Measurements from ENCODE around the gene CSNK1D. TPM values are rescaled to one million over a fixed set of nuclear protein-coding genes. Genes with fewer than 3 reads are reported as not detected.

Gene CSNK1D
- total and polyA plus RNA-seq, 2 donors (not counting 1 experiment from before 2014, with no cell fraction given), result 196 to 241 TPM

DNA sequence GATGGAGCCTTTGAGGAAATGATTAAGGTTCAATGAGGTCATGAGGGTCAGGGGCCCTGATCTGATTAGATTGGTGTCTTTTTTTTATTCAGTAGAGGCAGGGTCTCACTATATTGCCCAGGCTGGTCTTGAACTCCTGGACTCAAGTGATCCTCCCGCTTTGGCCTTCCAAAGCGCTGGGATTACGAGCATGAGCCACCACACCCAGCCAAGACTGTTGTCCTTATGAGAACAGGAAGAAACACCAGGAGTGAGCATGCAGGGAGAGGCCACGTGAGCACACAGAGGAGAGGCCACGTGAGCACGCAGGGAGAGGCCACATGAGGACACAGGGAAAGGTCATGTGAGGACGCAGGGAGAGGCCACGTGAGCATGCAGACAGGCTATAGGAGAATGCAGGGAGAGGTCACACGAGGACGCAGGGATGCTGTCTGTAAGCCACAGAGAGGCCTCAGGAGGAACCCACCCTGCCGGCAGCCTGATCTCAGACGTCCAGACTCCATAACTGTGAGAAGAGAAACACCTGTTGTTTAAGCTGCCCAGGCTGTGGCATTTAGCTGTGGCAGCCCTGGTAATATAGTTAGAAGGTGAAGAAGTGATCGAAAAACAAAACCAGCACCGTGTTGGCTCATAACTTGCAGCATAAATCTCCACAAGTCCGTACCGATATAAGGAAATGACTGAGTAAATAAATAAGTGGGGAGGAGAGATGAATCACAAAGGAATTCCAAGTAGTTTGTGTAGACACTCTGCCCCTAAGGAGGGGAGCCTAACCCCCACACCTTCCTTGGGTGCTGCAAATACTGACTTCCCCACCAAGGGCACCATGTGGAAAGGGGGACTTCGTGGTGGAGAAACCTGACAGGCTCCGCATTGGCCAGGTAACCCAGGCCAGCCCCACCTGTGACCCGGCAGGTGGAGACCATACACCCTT, 14.6 kb upstream of the CSNK1D start:
- no peaks in the 10 kb centered on the region for H3K27me3 Mint-ChIP-seq
- Histone ChIP-seq H3K9ac (ENCODE audit: low read length) (no peak overlapping the region), H3K4me3 (ENCODE audit: control extremely low read depth in 1 of 5, extremely low read depth in 1 of 5, insufficient read depth in 1 of 5, low read depth in 2 of 5, low read length in 4 of 5) (no peak overlapping the region), H3K4me1 (ENCODE audit: control insufficient read depth in 2 of 2, insufficient read depth in 2 of 2, low read length in 2 of 2) (peaks cover 10 to 15% of the 10 kb centered on the region in 2 donors), H3K79me2 (ENCODE audit: control insufficient read depth, insufficient read depth, low read length) (no peaks in the 10 kb centered on the region), H2AFZ (ENCODE audit: insufficient read depth, low read depth, low read length, poor library complexity, severe bottlenecking) (no peak overlapping the region), H3K36me3 (replicated peaks in 1 of 2; ENCODE audit: control extremely low read depth in 1 of 2, control insufficient read depth in 1 of 2, extremely low read depth in 1 of 2, insufficient read depth in 2 of 2, low read length in 1 of 2) (no peaks in the 10 kb centered on the region), H3K9me3 (ENCODE audit: control extremely low read depth in 1 of 3, control insufficient read depth in 2 of 3, insufficient read depth in 1 of 3, low read length in 2 of 3) (peaks cover 0 to 4% (median 0%) of the 10 kb centered on the region in 3 donors), H4K20me1 (ENCODE audit: control insufficient read depth, insufficient read depth, low read length, poor library complexity, severe bottlenecking) (no peaks in the 10 kb centered on the region), H3K27me3 (replicated peaks in 1 of 4; ENCODE audit: control extremely low read depth in 1 of 4, control insufficient read depth in 3 of 4, insufficient read depth in 4 of 4, low read length in 3 of 4) (peaks cover 0 to 5% (median 0%) of the 10 kb centered on the region in 4 experiments), H3K27ac (ENCODE audit: low read length in 2 of 2) (no peak overlapping the region), H3K4me2 (replicated peaks; ENCODE audit: low read depth, low read length, poor library complexity, severe bottlenecking) (no peak overlapping the region)
- H3K4me3 Mint-ChIP-seq, result no peak overlapping the region
- ChIA-PET POLR2A (no interaction called here), CTCF (no interaction called here)
- DNase-seq (no peak), ATAC-seq (ENCODE audit: low read depth) (no peak)
- H3K27ac Mint-ChIP-seq, result no peak overlapping the region
- intact Hi-C loops (cut with micrococcal nuclease), result no loop called here
- peaks cover 18% of the 10 kb centered on the region for H3K4me1 Mint-ChIP-seq
- TF ChIP-seq, protein P1, sequence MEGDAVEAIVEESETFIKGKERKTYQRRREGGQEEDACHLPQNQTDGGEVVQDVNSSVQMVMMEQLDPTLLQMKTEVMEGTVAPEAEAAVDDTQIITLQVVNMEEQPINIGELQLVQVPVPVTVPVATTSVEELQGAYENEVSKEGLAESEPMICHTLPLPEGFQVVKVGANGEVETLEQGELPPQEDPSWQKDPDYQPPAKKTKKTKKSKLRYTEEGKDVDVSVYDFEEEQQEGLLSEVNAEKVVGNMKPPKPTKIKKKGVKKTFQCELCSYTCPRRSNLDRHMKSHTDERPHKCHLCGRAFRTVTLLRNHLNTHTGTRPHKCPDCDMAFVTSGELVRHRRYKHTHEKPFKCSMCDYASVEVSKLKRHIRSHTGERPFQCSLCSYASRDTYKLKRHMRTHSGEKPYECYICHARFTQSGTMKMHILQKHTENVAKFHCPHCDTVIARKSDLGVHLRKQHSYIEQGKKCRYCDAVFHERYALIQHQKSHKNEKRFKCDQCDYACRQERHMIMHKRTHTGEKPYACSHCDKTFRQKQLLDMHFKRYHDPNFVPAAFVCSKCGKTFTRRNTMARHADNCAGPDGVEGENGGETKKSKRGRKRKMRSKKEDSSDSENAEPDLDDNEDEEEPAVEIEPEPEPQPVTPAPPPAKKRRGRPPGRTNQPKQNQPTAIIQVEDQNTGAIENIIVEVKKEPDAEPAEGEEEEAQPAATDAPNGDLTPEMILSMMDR (IDR thresholded peaks at IDR 0.05), result no peak
- TF ChIP-seq EZH2 (IDR thresholded peaks at IDR 0.05; ENCODE audit: borderline replicate concordance, insufficient read depth, low read depth, low read length, poor library complexity, severe bottlenecking), result no peak
- WGBS (ENCODE audit: insufficient coverage), result 82% methylated on average over 17 of the region's 19 CpGs
- no peaks in the 10 kb centered on the region for H3K9me3 Mint-ChIP-seq (ENCODE audit: insufficient read depth)

Data from B cell (primary cell).